SK-N-SH (cell line): ENCODE measurements around the gene WDR77. TPM values are rescaled to one million over a fixed set of nuclear protein-coding genes. Genes with fewer than 3 reads are reported as not detected.

Experiments used
- CTCF ChIA-PET: fragments of 300-600, 350-600 bp; formaldehyde crosslinking; extraction: SDS; loops from one replicate; lab custom pipeline; 2021; lab: Yijun Ruan, JAX
- POLR2A ChIA-PET: fragments of 350-600 bp; sonication (Branson Sonifier 250); formaldehyde crosslinking; extraction: SDS; loops from one replicate; lab custom pipeline; 2020; ENCODE audit warnings: antibody characterized with exemption, inconsistent platforms; lab: Yijun Ruan, JAX
- DNase-seq: peaks from one replicate; pipeline ENCODE4 v3.0.0; 2012
- H2AFZ ChIP-seq: fragments of 200-600 bp; sonication (generic); 2 replicates; pipeline ENCODE4 v1.8.1; 2016; ENCODE audit warnings: antibody characterized with exemption, mild to moderate bottlenecking, low read depth
- H3F3A ChIP-seq: fragments of 200-600 bp; sonication (generic); replicated peaks from 2 replicates; pipeline ENCODE3; 2016; ENCODE audit warnings: antibody characterized with exemption, mild to moderate bottlenecking; ENCODE audit not compliant: insufficient read depth
- H3K27ac ChIP-seq, 2 experiments: fragments of 200-500 bp in 1 of 2; fragments of 200-600 bp in 1 of 2; sonication (Bioruptor generic) in 1 of 2; sonication (generic), shearing (Covaris generic) in 1 of 2; 2 replicates each; pipeline versions ENCODE4 v1.5.1 to v1.6.1; 2014 to 2016; ENCODE audit warnings: low read depth in 2 of 2, inconsistent platforms in 1 of 2, low read length in 1 of 2, mild to moderate bottlenecking in 1 of 2, mixed read lengths in 1 of 2
- H3K27me3 ChIP-seq: fragments of 200-600 bp; sonication (generic), shearing (Covaris generic); 2 replicates; pipeline ENCODE4 v1.6.1; 2016; ENCODE audit warnings: mixed run types; ENCODE audit not compliant: insufficient read depth
- H3K36me3 ChIP-seq, 2 experiments: fragments of 200-500 bp in 1 of 2; fragments of 200-600 bp in 1 of 2; sonication (Bioruptor generic) in 1 of 2; sonication (generic) in 1 of 2; replicated peaks in 1 of 2; 2 replicates each; pipeline versions ENCODE3 to v1.5.1; 2014 to 2016; ENCODE audit warnings: low read length in 1 of 2, mild to moderate bottlenecking in 1 of 2; ENCODE audit not compliant: insufficient read depth in 2 of 2, control insufficient read depth in 1 of 2
- H3K4me1 ChIP-seq, 2 experiments: fragments of 200-500 bp in 1 of 2; fragments of 200-600 bp in 1 of 2; sonication (Bioruptor generic) in 1 of 2; sonication (generic), shearing (Covaris generic) in 1 of 2; 2 replicates each; pipeline versions ENCODE4 v1.5.1 to v1.6.1; 2014 to 2016; ENCODE audit warnings: low read depth in 1 of 2, low read length in 1 of 2, mixed run types in 1 of 2; ENCODE audit not compliant: insufficient read depth in 2 of 2, control insufficient read depth in 1 of 2
- H3K4me2 ChIP-seq: fragments of 200-600 bp; sonication (generic), shearing (Covaris generic); 2 replicates; pipeline ENCODE4 v1.6.1; 2017; ENCODE audit warnings: mixed run types
- H3K4me3 ChIP-seq, 2 experiments: fragments of 200-500 bp in 1 of 2; fragments of 200-600 bp in 1 of 2; sonication (Bioruptor generic) in 1 of 2; sonication (generic), shearing (Covaris generic) in 1 of 2; 2 replicates each; pipeline versions ENCODE4 v1.5.1 to v1.8.1; 2014 to 2016; ENCODE audit warnings: low read depth in 2 of 2, inconsistent platforms in 1 of 2, low read length in 1 of 2, mild to moderate bottlenecking in 1 of 2, mixed read lengths in 1 of 2, moderate library complexity in 1 of 2
- H3K79me2 ChIP-seq: fragments of 200-600 bp; sonication (generic); 2 replicates; pipeline ENCODE4 v1.8.1; 2017; ENCODE audit warnings: mild to moderate bottlenecking; ENCODE audit not compliant: insufficient read depth
- H3K9ac ChIP-seq: fragments of 200-600 bp; sonication (generic); 2 replicates; pipeline ENCODE4 v1.6.1; 2017; ENCODE audit warnings: mixed run types
- H3K9me2 ChIP-seq: fragments of 200-600 bp; sonication (generic); 2 replicates; pipeline ENCODE4 v1.6.1; 2017; ENCODE audit warnings: mixed run types
- H3K9me3 ChIP-seq: fragments of 200-600 bp; sonication (generic); 2 replicates; pipeline ENCODE4 v1.6.1; 2017; ENCODE audit warnings: mixed run types, mild to moderate bottlenecking, moderate library complexity
- H4K20me1 ChIP-seq: fragments of 200-600 bp; sonication (generic); 2 replicates; pipeline ENCODE4 v1.6.1; 2017; ENCODE audit warnings: mild to moderate bottlenecking, mixed run types; ENCODE audit not compliant: insufficient read depth
- CHD2 ChIP-seq: fragments of 150-350 bp; IDR thresholded peaks from 2 replicates; pipeline ENCODE4 v1.6.1; 2018; ENCODE audit warnings: low read length; ENCODE audit not compliant: partially characterized antibody
- EP300 ChIP-seq, 2 experiments: IDR thresholded peaks; 2 replicates each; pipeline versions ENCODE4 v1.4.0 to v1.6.1; 2012; ENCODE audit warnings: borderline replicate concordance in 1 of 2, low read depth in 1 of 2, low read length in 1 of 2
- EZH2phosphoT487 ChIP-seq: fragments of 200-600 bp; sonication (generic); IDR thresholded peaks from 2 replicates; pipeline ENCODE4 v1.6.1; 2017; ENCODE audit warnings: low read depth, mixed run types, mild to moderate bottlenecking, antibody characterized with exemption, moderate library complexity, borderline replicate concordance
- FOSL2 ChIP-seq: IDR thresholded peaks from 2 replicates; pipeline ENCODE4 v1.4.0; 2012; ENCODE audit warnings: low read depth, mild to moderate bottlenecking, moderate library complexity, borderline replicate concordance
- FOXJ3 ChIP-seq: sonication (generic); formaldehyde crosslinking; IDR thresholded peaks from 2 replicates; pipeline ENCODE4 v1.5.1; 2020; ENCODE audit warnings: mild to moderate bottlenecking, missing genetic modification reagents
- GABPA ChIP-seq: IDR thresholded peaks from 2 replicates; pipeline ENCODE4 v1.4.0; 2012; ENCODE audit warnings: low read depth, mild to moderate bottlenecking
- GATA2 ChIP-seq: sonication (generic); formaldehyde crosslinking; IDR thresholded peaks from 2 replicates; pipeline ENCODE4 v1.5.0; 2020; ENCODE audit warnings: mild to moderate bottlenecking, missing genetic modification reagents
- JUND ChIP-seq: IDR thresholded peaks from 2 replicates; pipeline ENCODE4 v1.4.0; 2012
- MAX ChIP-seq: IDR thresholded peaks from 2 replicates; pipeline ENCODE4 v1.4.0; 2012; ENCODE audit warnings: low read depth
- MEF2A ChIP-seq: IDR thresholded peaks from 2 replicates; pipeline ENCODE4 v1.4.0; 2012; ENCODE audit warnings: low read depth, borderline replicate concordance
- MXI1 ChIP-seq: IDR thresholded peaks from 2 replicates; pipeline ENCODE4 v1.6.1; 2012; ENCODE audit warnings: mild to moderate bottlenecking, low read depth, low read length, improper control_type of control experiment
- NFIC ChIP-seq: IDR thresholded peaks from 2 replicates; pipeline ENCODE4 v1.4.0; 2012; ENCODE audit warnings: borderline replicate concordance
- NRF1 ChIP-seq: IDR thresholded peaks from 2 replicates; pipeline ENCODE4 v1.6.1; 2012; ENCODE audit warnings: low read depth, mild to moderate bottlenecking, low read length
- PBX3 ChIP-seq: IDR thresholded peaks from 2 replicates; pipeline ENCODE4; 2012
- POLR2AphosphoS5 ChIP-seq: IDR thresholded peaks from 2 replicates; pipeline ENCODE4 v1.6.1; 2012; ENCODE audit warnings: low read depth, low read length
- RCOR1 ChIP-seq: fragments of 150-350 bp; IDR thresholded peaks from 2 replicates; pipeline ENCODE4 v1.6.1; 2017; ENCODE audit warnings: antibody characterized with exemption, low read length
- RFX5 ChIP-seq: IDR thresholded peaks from 2 replicates; pipeline ENCODE4 v1.6.1; 2012; ENCODE audit warnings: mild to moderate bottlenecking, improper control_type of control experiment, low read length
- RXRA ChIP-seq: IDR thresholded peaks from 2 replicates; pipeline ENCODE4 v1.4.0; 2012; ENCODE audit warnings: low read depth, mild to moderate bottlenecking, borderline replicate concordance
- SIN3A ChIP-seq: IDR thresholded peaks from 2 replicates; pipeline ENCODE4 v1.6.1; 2012; ENCODE audit warnings: low read depth, mild to moderate bottlenecking, low read length, moderate library complexity, borderline replicate concordance
- TEAD4 ChIP-seq: IDR thresholded peaks from 2 replicates; pipeline ENCODE4 v1.4.0; 2012; ENCODE audit warnings: mild to moderate bottlenecking, borderline replicate concordance; ENCODE audit not compliant: insufficient read depth
- USF1 ChIP-seq: IDR thresholded peaks from 2 replicates; pipeline ENCODE4 v1.4.0; 2012; ENCODE audit warnings: low read depth, borderline replicate concordance
- USF2 ChIP-seq: fragments of 150-350 bp; IDR thresholded peaks from 2 replicates; pipeline ENCODE4 v1.6.1; 2017; ENCODE audit warnings: antibody characterized with exemption, low read length, low read depth, borderline replicate concordance
- YY1 ChIP-seq: IDR thresholded peaks from 2 replicates; pipeline ENCODE4 v1.4.0; 2012; ENCODE audit warnings: low read depth, mild to moderate bottlenecking
- WGBS: methylation state at CpG from one replicate; pipeline ENCODE4 v1.1.6; 2017; ENCODE audit warnings: low lambda C conversion rate; 5-methylcytosine and 5-hydroxymethylcytosine counted together
- polyA plus RNA-seq, 3 experiments: library from polyadenylated mRNA; depleted of rRNA; stranded (reverse); fragments of >200 nt; gene quantifications; 2 replicates each; pipeline ENCODE4 v1.2.3, GENCODE V29; 2012

WDR77 gene
- polyA plus RNA-seq, 1 of the 3 experiments (the other 2 are of a cell fraction): 97.1 TPM

DNA sequence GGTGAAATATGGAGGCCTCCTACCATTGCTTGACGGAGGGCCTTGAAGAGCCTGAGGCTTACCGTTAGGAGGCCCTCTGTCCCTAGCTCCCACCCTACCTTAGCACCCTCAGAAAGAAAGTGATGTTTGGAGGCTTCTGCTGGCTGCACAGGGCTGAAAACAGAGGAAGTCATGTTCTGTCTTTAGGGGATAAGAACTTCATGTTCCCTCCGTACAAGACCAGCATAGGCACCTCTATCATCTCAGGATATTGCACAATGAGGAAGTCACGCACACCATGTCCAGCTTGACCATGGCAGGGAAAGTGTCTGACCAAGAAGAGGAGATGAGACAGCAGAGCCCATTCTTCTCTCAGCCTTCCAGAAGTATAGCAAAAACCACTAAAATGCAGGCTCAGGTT lies 40.5 kb upstream of the WDR77 start:
- CTCF ChIA-PET: interaction anchor here (0.7 to 2.3 kb wide), 2 partner anchors 18 to 267 kb away, joined by 3 to 12 read pairs; no protein-coding TSS in a partner anchor
- H3K4me1 ChIP-seq: peaks cover 0 to 3% of the 10 kb centered on the region in 2 experiments; a peak in 1 of 4 replicates

DNA sequence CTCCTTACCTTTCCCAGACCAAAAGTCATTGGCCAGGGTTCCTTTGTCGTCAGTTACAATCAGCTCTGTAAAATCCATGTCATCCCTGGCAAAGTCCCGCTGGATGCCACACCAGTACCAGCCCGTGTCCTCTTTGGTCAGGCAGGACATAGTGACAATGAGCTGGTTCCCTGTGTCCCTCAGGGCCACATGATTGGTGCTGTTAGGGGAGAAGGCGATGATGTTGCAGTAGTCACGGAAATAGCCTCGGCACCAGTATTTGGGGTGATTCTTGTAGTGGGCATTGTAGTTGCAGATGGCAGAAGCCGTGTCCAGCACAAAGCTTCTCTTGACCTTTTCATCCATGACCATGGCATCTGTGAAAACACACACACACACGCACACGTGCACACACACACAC lies 39.6 kb upstream of the WDR77 start:
- no peaks in the 10 kb centered on the region for H4K20me1 ChIP-seq
- no peaks in the 10 kb centered on the region for H3F3A ChIP-seq
- TF ChIP-seq MAX (no peak), GABPA (no peak), RXRA (no peak), JUND (no peak), NFIC (no peak), MEF2A (no peak), FOSL2 (no peak), GATA2 (CRISPR knock-in tag) (no peak), USF2 (no peak), SIN3A (no peak), EZH2phosphoT487 (no peak), RFX5 (no peak), NRF1 (no peak), YY1 (no peak)
- H3K4me2 ChIP-seq: no peak overlapping the region
- ChIA-PET POLR2A (no interaction called here), CTCF (interaction anchor here (1.3 kb wide), 1 partner anchor 19 kb away, joined by 3 read pairs; no protein-coding TSS in a partner anchor)
- no peak overlapping the region for H3K27ac ChIP-seq
- 74% methylated on average over 9 of the region's 9 CpGs for WGBS
- no peak for DNase-seq
- no peak overlapping the region for H3K4me3 ChIP-seq
- no peaks in the 10 kb centered on the region for H3K9me2 ChIP-seq
- H3K27me3 ChIP-seq: no peaks in the 10 kb centered on the region
- H2AFZ ChIP-seq: no peak overlapping the region
- H3K4me1 ChIP-seq: peaks cover 0 to 3% of the 10 kb centered on the region in 2 experiments; a peak in 1 of 4 replicates
- no peaks in the 10 kb centered on the region for H3K79me2 ChIP-seq
- no peak overlapping the region for H3K9ac ChIP-seq
- H3K36me3 ChIP-seq: no peaks in the 10 kb centered on the region
- no peaks in the 10 kb centered on the region for H3K9me3 ChIP-seq

More for the DNA sequence above, 40.5 kb upstream of the WDR77 start:
- no peaks in the 10 kb centered on the region for H4K20me1 ChIP-seq
- no peak overlapping the region for H3K4me2 ChIP-seq
- no peak overlapping the region for H3K4me3 ChIP-seq
- no peak for DNase-seq
- H2AFZ ChIP-seq: no peak overlapping the region
- WGBS: 74% methylated on average over 4 of the region's 4 CpGs
- POLR2A ChIA-PET: no interaction called here
- no peaks in the 10 kb centered on the region for H3F3A ChIP-seq
- H3K9me2 ChIP-seq: no peaks in the 10 kb centered on the region
- H3K9me3 ChIP-seq: no peaks in the 10 kb centered on the region
- H3K27me3 ChIP-seq: no peaks in the 10 kb centered on the region
- no peak for TF ChIP-seq POLR2AphosphoS5
- no peak for TF ChIP-seq GATA2 (CRISPR knock-in tag)
- TF ChIP-seq GABPA: no peak
- TF ChIP-seq NRF1: no peak
- TF ChIP-seq RFX5: no peak
- no peak for TF ChIP-seq USF1
- TF ChIP-seq EP300 (IDR thresholded peaks at IDR 0.05; ENCODE audit: borderline replicate concordance in 1 of 2, low read depth in 1 of 2, low read length in 1 of 2): no peak
- no peak for TF ChIP-seq CHD2
- no peak for TF ChIP-seq TEAD4
- no peak for TF ChIP-seq PBX3
- no peak for TF ChIP-seq NFIC
- no peak for TF ChIP-seq FOXJ3 (CRISPR knock-in tag)
- TF ChIP-seq MXI1: no peak
- TF ChIP-seq RCOR1: no peak
- H3K27ac ChIP-seq: no peak overlapping the region
- no peaks in the 10 kb centered on the region for H3K36me3 ChIP-seq
- H3K79me2 ChIP-seq: no peaks in the 10 kb centered on the region
- no peak overlapping the region for H3K9ac ChIP-seq
